GM18870 (cell line): ENCODE data around the gene CD200R1L.
"Not testable (repeated sequence)": the region's sequence is repeated elsewhere in the genome, so short reads cannot be mapped to it uniquely, and the experiment has no call there.

Source experiments
- ATAC-seq: cut with Tn5 transposase; IDR thresholded peaks from one replicate; pipeline ENCODE4 v1.9.1; 2021; ENCODE audit warnings: moderate library complexity; ENCODE audit not compliant: unreplicated experiment

Gene CD200R1L

GRCh38 chr3:112846764-112847163 lies at the start of gene CD200R1L:
CD200R1L (minus strand) TSS chr3:112846864; CDS start chr3:112829367, 17,497 bp downstream.
- ATAC-seq = no peak

DNA sequence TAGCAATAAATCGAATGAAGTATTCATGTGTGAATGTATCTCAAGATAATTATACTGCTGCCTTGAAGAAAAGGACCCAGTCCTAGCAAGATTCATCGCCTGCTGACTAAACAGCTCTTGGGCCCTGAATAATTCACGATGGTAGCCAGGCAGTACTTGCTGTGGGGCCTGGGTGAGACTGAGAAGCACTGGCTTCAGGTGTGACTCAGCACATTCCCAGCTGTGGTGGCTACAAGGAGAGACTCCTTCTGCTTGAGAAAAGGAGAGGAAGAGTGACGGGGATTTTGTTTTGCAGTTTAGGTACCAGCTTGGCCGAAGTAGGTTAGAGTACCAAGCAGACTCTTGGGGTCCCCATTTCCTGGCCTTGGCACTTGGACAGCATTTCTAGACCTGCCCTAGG lies 47.6 kb upstream of the CD200R1L start:
- ATAC-seq = no peak

DNA sequence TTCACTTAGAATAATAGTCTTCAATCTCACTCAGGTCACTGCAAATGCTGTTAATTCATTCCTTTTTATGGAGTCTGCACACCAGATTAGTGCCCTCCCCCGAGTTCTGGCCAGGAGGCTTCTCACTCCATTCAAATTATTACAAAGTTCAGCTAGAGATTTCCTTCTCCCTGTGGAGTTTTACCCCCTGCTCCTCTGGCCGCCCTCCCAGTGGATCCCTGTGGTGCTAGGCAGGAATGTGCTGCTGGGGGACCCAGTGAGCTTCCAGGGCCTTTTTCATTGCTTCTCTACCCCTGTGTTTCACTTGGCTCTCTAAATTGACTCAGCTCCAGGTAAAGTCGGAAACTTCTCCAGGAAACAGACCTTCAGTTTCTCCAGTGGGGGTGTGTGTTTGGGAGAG lies 42.7 kb upstream of the CD200R1L start:
- ATAC-seq = no peak

- no peak for ATAC-seq
Measured at GRCh38 chr3:112888381-112889085, 41.9 kb upstream of the CD200R1L start.

GRCh38 chr3:112884678-112885290 lies 38.1 kb upstream of the CD200R1L start:
- no peak for ATAC-seq

GRCh38 chr3:112881891-112882290 lies 35.2 kb upstream of the CD200R1L start:
- ATAC-seq = no peak

- ATAC-seq = no peak
Measured at GRCh38 chr3:112875561-112875960, 28.9 kb upstream of the CD200R1L start.

- ATAC-seq = peak; percentile 48
Measured at GRCh38 chr3:112874725-112875124, 28.1 kb upstream of the CD200R1L start.

GRCh38 chr3:112873632-112874031 lies 27.0 kb upstream of the CD200R1L start:
- ATAC-seq = peak; percentile 67

- no peak for ATAC-seq
Measured at GRCh38 chr3:112871735-112872134, 25.1 kb upstream of the CD200R1L start.

DNA sequence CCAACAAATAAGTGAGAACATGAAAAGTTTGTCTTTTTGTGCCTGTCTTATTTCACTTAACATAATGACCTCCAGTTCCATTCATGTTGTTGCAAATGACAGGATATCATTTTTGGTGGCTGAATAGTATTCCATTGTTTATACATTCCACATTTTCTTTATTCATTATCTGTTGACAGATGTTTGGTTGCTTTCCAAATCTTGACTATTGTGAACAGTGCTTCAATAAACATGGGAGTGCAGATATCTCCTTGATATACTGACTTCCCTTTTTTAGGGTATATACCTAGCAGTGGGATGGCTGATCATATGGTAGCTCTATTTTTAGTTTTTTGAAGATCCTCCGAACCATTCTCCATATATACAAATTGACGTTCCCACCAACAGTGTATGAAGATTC lies 19.1 kb upstream of the CD200R1L start:
- ATAC-seq = no peak

DNA sequence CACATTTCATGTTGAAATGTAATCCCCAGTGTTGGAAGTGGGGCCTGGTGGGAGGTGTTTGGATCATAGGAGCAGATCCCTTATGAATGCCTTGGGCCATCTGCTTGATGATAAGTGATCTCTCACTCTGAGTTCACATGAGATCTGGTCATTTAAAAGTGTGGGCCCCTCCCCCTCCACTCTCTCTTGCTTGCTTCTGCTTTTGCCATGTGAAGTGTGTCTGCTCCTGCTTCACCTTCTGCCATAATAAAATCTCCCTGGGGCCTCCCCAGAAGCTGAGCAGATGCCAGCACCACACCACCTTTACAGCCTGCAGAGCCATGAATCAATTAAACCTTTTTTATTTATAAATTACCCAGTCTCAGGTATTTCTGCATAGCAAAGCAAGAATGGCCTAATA lies 14.2 kb upstream of the CD200R1L start:
- ATAC-seq = no peak

- ATAC-seq = no peak
Measured at GRCh38 chr3:112858410-112859069, 11.9 kb upstream of the CD200R1L start.

DNA sequence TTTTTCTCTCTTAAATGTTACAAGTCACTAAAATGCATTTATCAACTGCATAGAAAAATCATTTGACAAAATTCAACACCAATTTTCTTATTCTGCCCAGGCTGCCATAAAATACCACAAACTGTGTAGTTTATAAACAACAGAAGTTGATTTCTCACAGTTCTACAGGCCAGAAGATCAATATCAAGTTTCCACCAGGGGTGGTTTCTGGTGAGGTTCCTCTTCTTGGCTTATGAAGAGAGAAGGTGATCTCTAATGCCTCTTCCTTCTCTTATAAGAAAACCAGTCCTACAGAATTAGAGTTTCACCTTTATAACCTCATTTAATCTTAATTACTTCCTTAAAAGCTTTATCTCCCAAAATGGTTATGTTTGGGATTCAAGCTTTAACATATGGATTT lies 10.9 kb upstream of the CD200R1L start:
- no peak for ATAC-seq

- no peak for ATAC-seq
Measured at GRCh38 chr3:112856537-112856936, 9.9 kb upstream of the CD200R1L start.

DNA sequence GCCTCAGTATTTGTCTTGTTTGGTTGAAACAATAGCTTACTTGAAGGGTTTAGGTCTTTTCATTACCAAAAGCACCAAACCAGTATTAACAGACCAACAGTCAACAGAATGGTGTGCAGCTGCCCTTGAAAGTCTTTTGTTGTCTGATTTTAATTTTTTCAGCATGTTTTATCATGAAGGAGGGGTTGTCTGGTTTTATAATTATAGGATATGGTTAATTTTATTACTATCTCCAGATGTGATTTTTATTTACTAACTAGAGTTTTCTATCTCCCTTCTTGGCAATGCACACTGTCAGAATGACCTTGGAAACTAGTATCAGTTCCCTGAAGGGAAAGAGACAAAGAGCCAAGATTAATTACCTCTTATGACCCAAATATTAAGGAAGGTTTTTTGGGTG lies 9.2 kb upstream of the CD200R1L start:
- ATAC-seq = no peak

GRCh38 chr3:112855074-112855473 lies 8.4 kb upstream of the CD200R1L start:
- not testable (repeated sequence) for ATAC-seq

GRCh38 chr3:112848196-112848595 lies 1.5 kb upstream of the CD200R1L start:
- ATAC-seq = no peak

GRCh38 chr3:112847692-112848091 lies 1.0 kb upstream of the CD200R1L start:
- peak; percentile 84 for ATAC-seq

GRCh38 chr3:112845772-112846171 lies 892 bp downstream of the CD200R1L start:
- no peak for ATAC-seq

- no peak for ATAC-seq
Measured at GRCh38 chr3:112829046-112829445, 17.6 kb downstream of the CD200R1L start.
